Measurements from ENCODE around the gene POLR1A.
"Not testable (repeated sequence)": the region's sequence is repeated elsewhere in the genome, so short reads cannot be mapped to it uniquely, and the experiment has no call there.

The POLR1A gene

GRCh38 chr2:85995648-85996529 lies 109.8 kb downstream of the POLR1A start:
- FAIRE-seq, result no peak

- FAIRE-seq, result no peak
Measured at GRCh38 chr2:85994897-85995647, 110.6 kb downstream of the POLR1A start.

GRCh38 chr2:85994421-85994777 lies 111.3 kb downstream of the POLR1A start:
- no peak for FAIRE-seq

GRCh38 chr2:85992611-85993010 lies 113.1 kb downstream of the POLR1A start:
- FAIRE-seq, result no peak

- FAIRE-seq, result not testable (repeated sequence)
Measured at GRCh38 chr2:85992053-85992452, 113.6 kb downstream of the POLR1A start.

GRCh38 chr2:85990084-85990483 lies 115.6 kb downstream of the POLR1A start:
- FAIRE-seq, result no peak

DNA sequence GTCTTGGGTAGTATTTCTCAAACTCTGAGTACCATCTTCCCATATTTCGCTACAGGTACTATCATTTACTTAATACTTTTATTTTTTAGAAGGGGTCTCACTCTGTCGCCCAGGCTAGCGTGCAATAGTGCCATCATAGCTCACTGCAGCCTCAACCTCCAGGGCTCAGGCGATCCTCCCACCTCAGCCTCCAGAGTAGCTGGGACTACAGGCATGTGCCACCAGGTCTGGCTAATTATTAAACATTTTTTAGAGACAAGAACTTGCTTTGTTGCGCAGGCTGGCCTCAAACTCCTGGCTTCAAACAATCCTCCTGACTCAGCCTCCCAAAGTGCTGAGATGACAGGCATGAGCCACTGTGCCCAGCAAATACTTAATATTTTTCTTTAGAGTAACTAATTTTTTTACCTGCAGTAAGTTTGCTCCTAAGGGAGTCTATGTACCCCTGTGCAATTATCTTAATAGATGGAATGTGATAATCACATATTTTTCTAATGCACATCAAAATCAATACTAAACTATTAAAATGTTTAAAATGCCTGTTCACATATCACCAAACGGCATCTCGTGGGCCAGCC lies 116.3 kb downstream of the POLR1A start:
- no peak for FAIRE-seq

- FAIRE-seq, result no peak
Measured at GRCh38 chr2:85988914-85989270, 116.8 kb downstream of the POLR1A start.

- no peak for FAIRE-seq
Measured at GRCh38 chr2:85988175-85988913, 117.3 kb downstream of the POLR1A start.

GRCh38 chr2:85987266-85988174 lies 118.2 kb downstream of the POLR1A start:
- FAIRE-seq, result no peak

DNA sequence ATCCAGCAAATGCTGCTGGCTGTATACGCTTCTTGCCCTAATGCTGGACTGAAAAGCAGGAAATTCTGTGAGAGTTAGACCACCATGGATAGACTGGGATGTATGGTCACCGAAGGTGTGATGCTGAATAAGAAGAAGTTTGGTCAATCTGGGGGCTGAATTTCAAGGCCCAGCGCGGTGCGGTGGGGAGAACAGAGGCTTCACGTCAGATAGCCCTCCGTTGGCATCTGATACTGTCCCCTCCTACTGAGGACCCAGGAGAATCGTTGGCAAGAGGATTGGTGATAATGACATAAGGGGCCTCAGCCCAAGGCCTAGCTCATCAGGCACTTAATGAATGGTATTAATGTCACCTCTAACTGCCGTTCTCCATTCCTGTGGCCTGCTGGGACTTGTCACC lies 119.6 kb downstream of the POLR1A start:
- FAIRE-seq, result no peak

- FAIRE-seq, result no peak
Measured at GRCh38 chr2:85984788-85985187, 120.9 kb downstream of the POLR1A start.

DNA sequence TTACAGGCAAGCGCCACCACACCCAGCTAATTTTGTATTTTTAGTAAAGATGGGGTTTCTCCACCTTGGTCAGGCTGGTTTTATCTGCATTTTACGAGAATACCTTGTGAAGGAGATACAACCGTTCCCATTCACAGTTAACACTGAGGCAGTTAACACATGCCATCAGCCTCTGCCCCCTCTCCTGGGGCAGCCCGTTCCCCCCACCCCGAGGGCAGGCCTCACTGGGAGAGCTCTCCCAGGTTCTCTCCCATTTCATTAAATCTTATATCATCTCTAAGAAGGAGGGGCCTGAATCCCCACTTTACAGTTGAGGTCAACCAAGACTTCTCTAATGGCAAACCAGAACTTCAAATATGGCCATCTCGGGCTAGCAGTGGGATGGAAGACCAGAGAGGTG lies 121.9 kb downstream of the POLR1A start:
- no peak for FAIRE-seq

GRCh38 chr2:85981579-85982247 lies 124.0 kb downstream of the POLR1A start:
- no peak for FAIRE-seq

DNA sequence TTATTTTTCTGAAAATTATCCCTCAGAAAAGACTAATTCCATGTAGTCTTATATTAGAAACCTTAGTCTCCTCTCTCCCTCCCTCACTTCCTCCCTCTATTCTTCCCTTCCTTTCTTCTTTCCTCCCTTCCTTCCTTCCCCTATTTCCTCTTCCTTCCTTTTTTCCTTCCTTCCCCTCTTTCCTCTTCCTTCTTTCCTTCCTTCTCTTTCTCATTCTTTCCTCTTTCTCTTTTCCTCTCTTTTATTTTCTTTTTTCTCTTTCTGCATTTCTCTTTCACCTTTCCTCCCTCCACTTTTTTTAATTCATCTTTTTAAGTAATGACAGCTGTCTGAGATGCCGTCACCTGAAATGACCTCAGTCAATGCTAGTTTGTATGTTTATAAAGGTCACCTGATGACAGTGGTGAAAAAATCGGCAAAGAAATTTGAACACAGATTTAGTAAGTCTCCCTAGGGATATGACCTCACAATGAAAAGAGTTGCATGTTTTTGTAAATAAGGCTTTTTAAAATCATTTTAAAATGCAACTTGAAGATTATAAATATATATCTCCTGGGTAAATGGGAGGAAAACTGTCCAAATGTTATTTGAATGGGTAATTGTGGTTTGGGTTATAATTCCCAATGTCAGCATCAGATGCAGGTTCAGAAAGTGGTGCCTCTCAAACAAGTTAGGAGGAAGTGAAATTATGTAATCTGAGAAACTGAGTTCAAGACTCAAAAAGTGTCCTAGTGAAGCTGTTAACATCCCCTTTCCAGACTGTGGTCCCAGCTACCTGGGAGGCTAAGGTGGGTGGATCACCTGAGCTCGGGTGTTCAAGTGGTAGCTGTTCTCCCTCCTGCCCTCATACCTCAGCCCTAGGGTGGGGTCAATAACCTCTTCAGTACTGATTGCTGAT lies 126.6 kb downstream of the POLR1A start:
- no peak for FAIRE-seq

- FAIRE-seq, result no peak
Measured at GRCh38 chr2:85976106-85976920, 129.4 kb downstream of the POLR1A start.

DNA sequence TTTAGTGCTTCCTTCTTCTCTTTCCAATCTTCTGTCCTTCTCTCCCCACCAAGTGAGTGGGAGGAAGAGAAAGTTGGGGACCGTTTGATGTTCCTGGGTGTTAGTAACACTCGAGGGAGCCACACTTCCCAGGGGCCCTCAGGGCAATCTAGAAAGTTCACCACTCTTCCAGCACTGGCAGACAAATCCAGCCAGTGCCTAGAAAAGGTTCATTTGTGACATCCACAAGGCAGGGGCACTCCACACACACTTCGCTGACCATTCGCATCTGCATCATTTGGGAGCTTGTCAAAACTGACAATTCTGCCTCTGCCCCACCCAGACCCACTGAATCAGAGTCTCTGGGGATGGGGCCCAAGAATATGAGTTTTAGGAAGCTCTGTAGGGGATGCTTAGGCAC lies 130.1 kb downstream of the POLR1A start:
- FAIRE-seq, result no peak

- FAIRE-seq, result no peak
Measured at GRCh38 chr2:85974390-85974789, 131.3 kb downstream of the POLR1A start.

DNA sequence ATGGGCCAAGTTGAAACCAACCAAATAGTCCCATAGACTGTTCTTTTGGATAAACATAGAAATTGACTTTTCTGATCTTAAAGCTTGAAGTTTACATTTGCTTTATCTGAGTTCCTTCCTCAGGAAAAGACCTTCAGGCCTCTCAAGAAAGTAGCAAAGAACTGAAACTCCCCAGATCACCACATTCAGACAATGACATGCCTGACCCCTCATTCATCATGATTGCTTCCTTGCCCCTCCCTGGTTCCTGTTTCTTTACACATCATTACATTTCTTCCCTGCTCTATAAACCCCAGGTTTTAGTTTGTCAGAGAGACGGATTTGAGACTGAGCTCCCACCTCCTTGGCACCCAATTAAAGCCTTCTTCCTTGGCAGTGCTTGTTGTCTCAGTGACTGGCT lies 133.3 kb downstream of the POLR1A start:
- no peak for FAIRE-seq

DNA sequence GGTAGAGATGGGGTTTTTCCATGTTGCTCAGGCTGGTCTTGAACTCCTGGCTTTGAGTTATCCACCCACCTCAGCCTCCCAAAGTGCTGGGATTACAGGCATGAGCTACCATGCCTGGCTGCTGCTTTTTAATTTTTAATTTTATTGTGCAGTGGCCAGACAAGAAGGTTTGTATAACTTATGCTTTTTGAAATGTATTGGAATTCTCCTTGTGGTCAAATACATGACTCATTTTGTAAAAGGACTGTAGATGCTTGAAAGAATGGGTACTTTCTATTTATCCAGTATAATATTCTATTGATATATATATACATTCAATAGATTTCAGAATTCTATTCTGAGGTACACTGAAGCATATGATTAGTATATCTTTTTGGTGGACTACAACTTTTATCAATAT lies 134.3 kb downstream of the POLR1A start:
- no peak for FAIRE-seq

Data from islet of Langerhans (tissue), 1 donor.